ENCODE data around the gene ZNF205. TPM values are rescaled to one million over a fixed set of nuclear protein-coding genes. Genes with fewer than 3 reads are reported as not detected.

ZNF205 gene
- total RNA-seq, 1 donor from 2014 or later, result 15.4 TPM

DNA sequence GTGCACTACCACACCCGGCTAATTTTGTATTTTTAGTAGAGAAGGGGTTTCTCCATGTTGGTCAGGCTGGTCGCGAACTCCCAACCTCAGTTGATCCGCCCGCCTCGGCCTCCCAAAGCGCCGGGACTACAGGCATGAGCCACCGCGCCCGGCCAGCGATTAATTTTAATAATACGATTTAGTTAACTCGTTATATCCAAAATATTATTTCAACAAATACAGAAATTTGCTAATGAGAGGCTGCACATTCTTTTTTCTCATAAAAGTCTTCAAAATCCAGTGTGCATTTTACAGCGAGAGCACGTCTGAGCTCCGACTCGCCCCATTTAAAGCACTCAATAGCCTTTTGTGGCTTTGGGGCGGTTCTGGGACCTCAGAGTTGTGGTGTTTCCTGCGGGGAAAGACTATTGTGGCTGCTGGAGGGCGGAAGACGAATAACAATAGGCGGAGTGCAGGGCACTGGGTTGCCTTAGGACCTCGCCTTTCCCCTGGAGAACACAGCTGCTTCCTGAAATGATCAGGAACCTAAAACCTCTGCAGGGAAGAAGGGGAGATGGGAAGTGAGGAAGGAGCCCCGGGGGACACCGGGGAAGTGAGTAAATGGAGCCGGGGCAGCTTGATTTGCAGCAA is 10.4 kb upstream of the ZNF205 start:
- no peaks in the 10 kb centered on the region for H4K20me1 ChIP-seq (ENCODE audit: insufficient read depth, low read length)
- H3K36me3 ChIP-seq (ENCODE audit: insufficient read depth, low read length), result no peaks in the 10 kb centered on the region
- peaks cover 14% of the 10 kb centered on the region for H3K27me3 ChIP-seq (ENCODE audit: insufficient read depth, low read length)
- no peak overlapping the region for H3K4me2 ChIP-seq (ENCODE audit: low read length)
- Mint-ChIP-seq H3K36me3 (ENCODE audit: low read depth, unreplicated experiment) (no peaks in the 10 kb centered on the region), H3K4me3 (ENCODE audit: unreplicated experiment) (no peak overlapping the region), H3K4me1 (ENCODE audit: low read depth, unreplicated experiment) (peaks cover 5% of the 10 kb centered on the region), H3K27me3 (ENCODE audit: low read depth, unreplicated experiment) (peaks cover 22% of the 10 kb centered on the region), H3K27ac (ENCODE audit: unreplicated experiment) (no peak overlapping the region), H3K9me3 (ENCODE audit: unreplicated experiment) (peaks cover 5% of the 10 kb centered on the region)
- TF ChIP-seq, protein P1, sequence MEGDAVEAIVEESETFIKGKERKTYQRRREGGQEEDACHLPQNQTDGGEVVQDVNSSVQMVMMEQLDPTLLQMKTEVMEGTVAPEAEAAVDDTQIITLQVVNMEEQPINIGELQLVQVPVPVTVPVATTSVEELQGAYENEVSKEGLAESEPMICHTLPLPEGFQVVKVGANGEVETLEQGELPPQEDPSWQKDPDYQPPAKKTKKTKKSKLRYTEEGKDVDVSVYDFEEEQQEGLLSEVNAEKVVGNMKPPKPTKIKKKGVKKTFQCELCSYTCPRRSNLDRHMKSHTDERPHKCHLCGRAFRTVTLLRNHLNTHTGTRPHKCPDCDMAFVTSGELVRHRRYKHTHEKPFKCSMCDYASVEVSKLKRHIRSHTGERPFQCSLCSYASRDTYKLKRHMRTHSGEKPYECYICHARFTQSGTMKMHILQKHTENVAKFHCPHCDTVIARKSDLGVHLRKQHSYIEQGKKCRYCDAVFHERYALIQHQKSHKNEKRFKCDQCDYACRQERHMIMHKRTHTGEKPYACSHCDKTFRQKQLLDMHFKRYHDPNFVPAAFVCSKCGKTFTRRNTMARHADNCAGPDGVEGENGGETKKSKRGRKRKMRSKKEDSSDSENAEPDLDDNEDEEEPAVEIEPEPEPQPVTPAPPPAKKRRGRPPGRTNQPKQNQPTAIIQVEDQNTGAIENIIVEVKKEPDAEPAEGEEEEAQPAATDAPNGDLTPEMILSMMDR (IDR thresholded peaks at IDR 0.05; ENCODE audit: insufficient read depth, low read depth, low read length), result no peak
- no peak for TF ChIP-seq EZH2 (IDR thresholded peaks at IDR 0.05; ENCODE audit: insufficient read depth, low read length)
- FAIRE-seq, result no peak
- no peaks in the 10 kb centered on the region for H3K79me2 ChIP-seq (ENCODE audit: insufficient read depth, low read length)
- H3K9ac ChIP-seq (ENCODE audit: low read length), result no peak overlapping the region
- DNase-seq (ENCODE audit: low read depth), result no peak
- H3K4me3 ChIP-seq (ENCODE audit: insufficient read depth, low read depth, low read length), result no peak overlapping the region
- H3K27ac ChIP-seq (ENCODE audit: low read depth, low read length), result no peak overlapping the region
- no peaks in the 10 kb centered on the region for H3K9me3 ChIP-seq (ENCODE audit: insufficient read depth, low read depth, low read length)
- peaks cover 6% of the 10 kb centered on the region for H3K4me1 ChIP-seq (ENCODE audit: insufficient read depth, low read length)
- H2AFZ ChIP-seq (ENCODE audit: low read depth, low read length), result no peak overlapping the region

DNA sequence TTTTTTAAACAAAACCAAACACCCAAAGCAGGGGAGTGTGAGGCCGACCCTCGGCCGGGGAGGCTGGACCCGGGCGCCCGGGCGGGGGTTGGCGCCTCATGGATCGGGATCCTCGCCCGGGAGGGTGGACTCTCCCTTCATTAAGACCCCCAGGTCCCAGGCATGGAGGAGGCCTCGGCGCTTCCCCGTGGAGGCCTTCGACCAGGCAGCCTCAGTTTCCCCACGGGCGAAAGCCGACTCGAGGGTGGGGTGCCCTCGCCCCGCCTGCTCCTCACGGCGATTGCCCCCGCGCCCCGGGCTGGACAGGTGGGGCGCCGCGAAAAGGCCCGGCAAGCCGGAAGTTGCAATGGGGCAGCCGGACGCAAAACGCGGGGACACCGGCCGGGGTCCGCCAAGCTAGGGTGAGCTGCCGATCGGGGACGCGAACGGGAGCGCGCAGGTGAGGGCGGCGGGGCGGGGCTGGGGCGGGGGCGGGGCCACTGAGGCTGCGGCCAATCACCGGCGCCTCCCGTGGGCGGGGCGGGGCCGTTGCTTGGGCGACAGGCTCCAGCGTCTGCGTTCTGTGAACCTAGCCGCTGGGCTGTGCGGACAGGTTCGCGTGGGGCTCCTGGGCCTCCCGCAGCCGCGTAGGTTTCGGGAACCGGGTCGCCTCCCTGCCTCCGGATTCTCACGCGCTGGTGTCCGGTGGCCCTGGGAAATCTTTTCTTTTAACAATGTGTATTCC is 6.0 kb upstream of the ZNF205 start:
- H3K27ac Mint-ChIP-seq (ENCODE audit: unreplicated experiment), result peak overlapping the region; percentile 77
- Histone ChIP-seq H3K27ac (ENCODE audit: low read depth, low read length) (peak overlapping the region; percentile 15), H3K9ac (ENCODE audit: low read length) (peak overlapping the region; percentile 74), H4K20me1 (ENCODE audit: insufficient read depth, low read length) (no peaks in the 10 kb centered on the region), H3K4me2 (ENCODE audit: low read length) (peak overlapping the region; percentile 92), H3K9me3 (ENCODE audit: insufficient read depth, low read depth, low read length) (no peaks in the 10 kb centered on the region), H2AFZ (ENCODE audit: low read depth, low read length) (peak overlapping the region; percentile 83), H3K4me3 (ENCODE audit: insufficient read depth, low read depth, low read length) (peak overlapping the region; percentile 65), H3K36me3 (ENCODE audit: insufficient read depth, low read length) (no peaks in the 10 kb centered on the region), H3K4me1 (ENCODE audit: insufficient read depth, low read length) (no peaks in the 10 kb centered on the region), H3K27me3 (ENCODE audit: insufficient read depth, low read length) (no peaks in the 10 kb centered on the region), H3K79me2 (ENCODE audit: insufficient read depth, low read length) (no peaks in the 10 kb centered on the region)
- DNase-seq (ENCODE audit: low read depth) (peak; percentile 78), FAIRE-seq (no peak)
- TF ChIP-seq, protein P1 (IDR thresholded peaks at IDR 0.05; ENCODE audit: insufficient read depth, low read depth, low read length), result no peak
- no peak for TF ChIP-seq EZH2 (IDR thresholded peaks at IDR 0.05; ENCODE audit: insufficient read depth, low read length)
- no peaks in the 10 kb centered on the region for H3K4me1 Mint-ChIP-seq (ENCODE audit: low read depth, unreplicated experiment)
- H3K36me3 Mint-ChIP-seq (ENCODE audit: low read depth, unreplicated experiment), result peaks cover 2% of the 10 kb centered on the region
- H3K4me3 Mint-ChIP-seq (ENCODE audit: unreplicated experiment), result peak overlapping the region; percentile 83
- peaks cover 2% of the 10 kb centered on the region for H3K27me3 Mint-ChIP-seq (ENCODE audit: low read depth, unreplicated experiment)
- peaks cover under 1% of the 10 kb centered on the region for H3K9me3 Mint-ChIP-seq (ENCODE audit: unreplicated experiment)
